ENCODE data around the gene SOX9.
"Not testable (repeated sequence)": the region's sequence is repeated elsewhere in the genome, so short reads cannot be mapped to it uniquely, and the experiment has no call there.

Gene SOX9

GRCh38 chr17:72111336-72111923, 9.4 kb upstream of the SOX9 start:
- DNase-seq (ENCODE audit: low read depth), result no peak

GRCh38 chr17:72111926-72112325, 8.9 kb upstream of the SOX9 start:
- DNase-seq (ENCODE audit: low read depth), result not testable (repeated sequence)

- DNase-seq (ENCODE audit: low read depth), result no peak
Observed at GRCh38 chr17:72113751-72114150, 7.1 kb upstream of the SOX9 start.

- DNase-seq (ENCODE audit: low read depth), result no peak
Observed at GRCh38 chr17:72115781-72116525, 4.9 kb upstream of the SOX9 start.

- DNase-seq (ENCODE audit: low read depth), result peak; percentile 36
Observed at GRCh38 chr17:72116661-72117521, 3.9 kb upstream of the SOX9 start.

- no peak for DNase-seq (ENCODE audit: low read depth)
Observed at GRCh38 chr17:72117535-72118334, 3.1 kb upstream of the SOX9 start.

- peak; percentile 70 for DNase-seq (ENCODE audit: low read depth)
Observed at GRCh38 chr17:72118335-72119076, 2.3 kb upstream of the SOX9 start.

GRCh38 chr17:72119077-72119872, 1.5 kb upstream of the SOX9 start:
- DNase-seq (ENCODE audit: low read depth), result no peak

- DNase-seq (ENCODE audit: low read depth), result peak; percentile 82
Observed at GRCh38 chr17:72119873-72120641, 763 bp upstream of the SOX9 start.

GRCh38 chr17:72121164-72122009, 567 bp downstream of the SOX9 start:
- peak; percentile 73 for DNase-seq (ENCODE audit: low read depth)

- DNase-seq (ENCODE audit: low read depth), result peak; percentile 37
Observed at GRCh38 chr17:72122010-72122764, 1.4 kb downstream of the SOX9 start.

- DNase-seq (ENCODE audit: low read depth), result peak; percentile 73
Observed at GRCh38 chr17:72122765-72123529, 2.1 kb downstream of the SOX9 start.

- DNase-seq (ENCODE audit: low read depth), result no peak
Observed at GRCh38 chr17:72123530-72124437, 3.0 kb downstream of the SOX9 start.

- no peak for DNase-seq (ENCODE audit: low read depth)
Observed at GRCh38 chr17:72124438-72124775, 3.6 kb downstream of the SOX9 start.

- DNase-seq (ENCODE audit: low read depth), result peak; percentile 37
Observed at GRCh38 chr17:72125226-72125651, 4.4 kb downstream of the SOX9 start.

- peak; percentile 74 for DNase-seq (ENCODE audit: low read depth)
Observed at GRCh38 chr17:72125742-72126141, 4.9 kb downstream of the SOX9 start.

Data from amniotic epithelial cell (primary cell).